HG03103 (cell line): Measurements from ENCODE around the gene CDHR1.
"Not testable (repeated sequence)": the region's sequence is repeated elsewhere in the genome, so short reads cannot be mapped to it uniquely, and the experiment has no call there.

Experiments
- ATAC-seq: cut with Tn5 transposase; IDR thresholded peaks from one replicate; pipeline ENCODE4 v1.9.1; 2021; ENCODE audit warnings: low read depth; ENCODE audit not compliant: unreplicated experiment

CDHR1 gene

GRCh38 chr10:84172467-84173356, 21.6 kb upstream of the CDHR1 start:
- ATAC-seq, result peak; percentile 57

- ATAC-seq, result no peak
Measured at GRCh38 chr10:84173501-84173929, 20.8 kb upstream of the CDHR1 start, which contains the start of gene GPR15LG. TSS of gene GPR15LG (plus strand) at chr10:84173801. CDS start at chr10:84173852, 51 bp downstream.

DNA sequence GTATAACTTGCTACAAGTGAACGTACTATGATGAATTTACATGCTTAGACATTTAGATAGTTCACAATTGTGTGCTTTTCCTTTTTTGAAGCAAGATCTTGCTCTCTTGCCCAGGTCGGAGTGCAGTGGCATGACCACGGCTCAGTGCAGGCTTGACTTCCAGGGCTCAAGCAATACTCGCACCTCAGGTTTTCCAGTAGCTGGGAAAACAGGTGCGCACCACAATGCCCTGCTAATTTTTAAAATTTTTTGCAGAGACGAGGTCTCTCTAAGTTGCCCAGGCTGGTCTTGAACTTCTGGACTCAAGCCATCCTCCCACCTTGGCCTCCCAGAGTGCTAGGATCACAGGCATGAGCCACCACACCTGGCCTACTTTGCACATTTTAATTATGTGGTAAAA, 18.9 kb upstream of the CDHR1 start:
- no peak for ATAC-seq

DNA sequence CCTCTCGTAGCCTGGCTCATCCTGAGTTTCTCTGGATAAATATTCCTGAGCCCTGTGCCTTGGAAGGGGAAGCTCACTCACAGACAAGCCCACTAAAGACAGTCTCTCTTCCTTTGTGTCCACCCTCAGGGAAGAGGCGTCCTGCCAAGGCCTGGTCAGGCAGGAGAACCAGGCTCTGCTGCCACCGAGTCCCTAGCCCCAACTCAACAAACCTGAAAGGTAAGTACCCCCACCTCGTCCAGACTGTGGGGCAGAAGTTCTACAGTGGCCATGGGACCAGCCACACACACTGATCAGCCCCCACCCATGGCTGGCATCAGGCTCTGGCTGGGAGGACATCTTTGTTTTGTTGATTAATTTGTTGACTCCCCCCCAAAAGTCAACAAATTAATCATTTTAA, 18.0 kb upstream of the CDHR1 start:
- no peak for ATAC-seq

DNA sequence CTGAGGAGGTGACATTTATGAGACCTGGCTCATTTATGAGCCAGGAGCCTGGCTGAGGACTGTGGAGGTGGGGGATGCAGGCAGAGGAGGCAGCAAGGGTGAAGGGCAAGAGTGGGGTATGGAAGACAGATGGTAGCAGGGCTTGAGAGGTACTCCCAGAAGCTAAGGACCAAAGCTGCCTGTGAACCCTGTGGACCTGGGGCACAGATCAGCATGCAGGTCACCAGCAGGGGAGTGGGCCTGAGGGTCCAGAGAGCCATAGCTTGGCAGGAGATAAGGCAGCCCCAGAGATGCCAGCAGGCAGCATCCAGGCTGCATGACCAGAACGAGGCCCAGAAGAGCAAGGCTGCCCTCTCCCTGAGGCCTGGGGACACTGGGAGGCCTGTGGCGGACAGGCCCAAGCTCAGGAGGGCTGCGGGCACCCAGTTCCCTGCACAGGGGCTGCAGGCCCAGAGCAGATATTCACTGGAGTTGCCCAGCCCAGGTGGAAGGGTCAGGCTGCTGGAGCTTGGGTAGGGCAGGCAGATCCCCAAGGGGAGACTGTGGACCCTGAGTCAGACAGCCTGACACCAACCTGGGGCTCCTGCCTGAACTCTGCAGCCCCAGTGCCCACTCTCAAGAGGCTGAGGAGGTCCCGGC, 17.4 kb upstream of the CDHR1 start:
- ATAC-seq, result no peak

DNA sequence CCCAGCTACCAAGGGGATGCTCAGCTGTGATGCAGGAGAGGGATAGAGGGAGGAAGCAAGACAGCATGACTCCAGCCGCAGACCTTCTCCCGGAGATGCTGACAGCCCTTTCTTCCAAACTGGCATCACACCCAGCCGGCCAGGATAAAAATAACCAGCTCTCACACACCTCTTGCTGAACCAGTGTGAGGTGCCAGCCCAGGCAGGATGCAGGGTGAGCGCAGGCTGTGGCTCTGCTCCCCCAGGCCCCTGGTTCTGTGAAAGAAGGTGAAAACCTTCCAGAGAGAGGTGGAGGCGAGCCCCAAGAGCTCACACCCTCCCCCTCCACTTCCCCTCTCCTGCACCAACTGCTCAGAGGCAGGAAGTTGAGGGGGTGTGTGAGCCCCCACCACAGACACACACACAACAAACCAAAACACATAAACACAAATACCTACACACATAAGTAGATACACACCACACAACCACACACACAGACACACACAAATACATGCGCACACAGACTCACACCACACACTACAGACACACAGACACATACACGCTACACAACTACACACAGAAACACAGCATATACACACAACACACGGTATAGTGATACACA, 16.7 kb upstream of the CDHR1 start:
- ATAC-seq, result peak; percentile 59

- no peak for ATAC-seq
Measured at GRCh38 chr10:84178160-84178609, 16.2 kb upstream of the CDHR1 start.

DNA sequence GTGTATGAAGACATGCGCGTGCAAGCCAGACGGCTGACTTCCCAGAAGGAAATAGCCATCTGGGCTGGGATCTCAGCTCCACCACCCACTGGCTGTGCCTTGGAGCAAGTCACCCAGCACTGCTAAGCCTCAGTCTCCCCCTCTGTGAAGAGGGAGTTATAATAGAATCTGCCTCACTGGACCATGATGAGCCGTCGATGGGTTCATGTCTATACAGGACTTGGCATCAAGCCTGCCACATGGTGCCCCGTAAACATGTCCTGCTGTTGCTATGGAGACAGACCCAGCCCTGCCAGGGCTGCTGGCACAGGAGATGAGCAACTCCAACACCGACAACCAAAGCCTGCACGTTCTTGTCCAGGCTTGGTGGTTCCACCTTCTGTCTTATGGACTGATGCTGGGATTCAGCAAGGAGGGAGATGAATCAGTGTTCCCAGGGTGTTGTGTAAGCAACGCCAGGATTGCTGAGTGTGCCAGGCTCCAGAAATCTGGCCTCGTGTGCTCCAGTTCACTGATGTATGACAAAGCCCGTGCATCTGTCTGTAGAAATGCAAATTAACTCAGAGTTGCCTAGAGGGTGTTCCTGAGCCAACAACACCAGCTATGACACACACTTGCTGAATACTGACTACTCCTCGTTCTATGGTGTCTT, 15.2 kb upstream of the CDHR1 start:
- ATAC-seq, result peak; percentile 86

- ATAC-seq, result not testable (repeated sequence)
Measured at GRCh38 chr10:84180386-84180785, 14.0 kb upstream of the CDHR1 start.

DNA sequence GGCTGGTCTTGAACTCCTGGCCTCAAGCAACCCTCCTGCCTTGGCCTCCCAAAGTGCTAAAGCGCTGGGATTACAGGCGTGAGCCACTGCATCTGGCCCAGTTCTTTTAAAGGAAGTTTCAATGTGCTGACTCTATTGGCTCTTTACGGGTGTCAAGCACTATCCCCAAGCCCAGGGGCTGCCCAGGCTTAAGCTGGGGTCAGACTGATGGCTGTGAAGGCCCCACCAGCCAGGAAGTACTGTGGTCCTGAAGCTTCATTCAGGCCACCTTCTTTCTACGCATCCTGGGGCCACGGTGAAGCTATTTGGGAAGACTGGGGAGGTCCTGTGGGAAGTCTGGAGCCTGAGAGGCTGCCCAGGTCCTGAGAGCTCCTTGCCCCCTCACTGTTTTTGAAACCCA, 12.7 kb upstream of the CDHR1 start:
- no peak for ATAC-seq

DNA sequence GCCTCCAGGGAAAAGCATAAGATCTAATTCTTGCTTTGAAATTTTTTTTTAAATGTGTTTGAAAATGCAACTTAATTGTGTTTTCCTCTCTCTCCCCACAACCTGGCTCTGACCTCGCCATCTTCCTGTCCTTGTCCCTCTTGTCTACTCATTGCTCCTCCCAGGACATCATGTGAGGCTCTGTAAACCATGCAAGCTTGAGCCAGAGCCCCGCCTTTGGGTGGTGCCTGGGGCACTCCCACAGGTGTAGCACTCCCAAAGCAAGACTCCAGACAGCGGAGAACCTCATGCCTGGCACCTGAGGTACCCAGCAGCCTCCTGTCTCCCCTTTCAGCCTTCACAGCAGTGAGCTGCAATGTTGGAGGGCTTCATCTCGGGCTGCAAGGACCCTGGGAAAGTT, 9.8 kb upstream of the CDHR1 start:
- ATAC-seq, result no peak

DNA sequence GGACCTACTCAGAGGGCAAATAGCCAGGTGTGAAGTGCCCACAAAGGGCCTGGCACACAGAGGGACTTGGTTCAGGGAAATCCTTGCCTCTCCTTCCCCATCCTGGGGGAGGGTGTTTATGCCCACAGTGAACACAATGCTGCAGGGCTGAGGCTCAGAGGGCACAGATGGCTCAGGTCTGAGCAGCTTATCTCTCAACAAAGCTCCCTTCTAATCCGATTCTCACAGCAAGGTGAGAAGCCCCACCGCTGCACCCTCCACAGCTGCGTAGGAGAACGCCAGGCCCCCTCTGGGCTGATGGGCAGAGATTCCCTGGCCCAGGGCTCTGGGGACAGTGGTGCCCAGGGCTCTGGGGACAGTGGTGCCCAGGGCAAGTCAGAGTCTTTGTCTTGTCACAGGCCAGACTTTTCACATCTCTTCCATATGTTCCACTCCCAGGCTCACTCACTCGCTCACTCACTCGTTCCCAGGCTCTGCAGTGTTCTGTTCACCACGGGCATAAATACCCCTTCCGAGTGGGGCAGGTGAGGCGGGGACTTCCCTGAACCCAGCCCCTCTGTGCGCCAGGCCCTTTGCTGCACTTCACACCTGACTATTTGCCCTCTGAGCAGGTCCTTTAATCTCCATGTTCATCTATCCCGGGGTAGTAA, 8.7 kb upstream of the CDHR1 start:
- no peak for ATAC-seq

DNA sequence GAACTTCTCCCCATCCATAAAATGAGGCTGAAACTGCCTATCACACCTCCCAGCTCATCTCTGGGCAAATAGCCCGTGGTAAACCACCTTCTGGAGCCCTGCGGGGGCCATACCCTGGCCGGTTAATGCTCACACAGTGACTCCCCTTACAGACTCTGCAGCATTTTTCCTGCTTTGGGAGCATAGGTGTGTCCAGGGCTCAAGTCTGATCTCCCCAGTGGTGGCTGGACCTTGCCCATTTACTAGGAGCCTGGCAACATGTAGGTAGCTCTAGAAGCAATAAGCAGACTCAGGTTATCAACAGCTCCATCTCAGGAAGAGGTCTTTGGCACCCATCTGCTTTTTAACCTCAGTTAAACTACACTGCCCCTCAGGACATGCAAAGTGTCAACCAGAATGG, 5.5 kb upstream of the CDHR1 start:
- no peak for ATAC-seq

GRCh38 chr10:84190621-84191020, 3.7 kb upstream of the CDHR1 start:
- ATAC-seq, result no peak

DNA sequence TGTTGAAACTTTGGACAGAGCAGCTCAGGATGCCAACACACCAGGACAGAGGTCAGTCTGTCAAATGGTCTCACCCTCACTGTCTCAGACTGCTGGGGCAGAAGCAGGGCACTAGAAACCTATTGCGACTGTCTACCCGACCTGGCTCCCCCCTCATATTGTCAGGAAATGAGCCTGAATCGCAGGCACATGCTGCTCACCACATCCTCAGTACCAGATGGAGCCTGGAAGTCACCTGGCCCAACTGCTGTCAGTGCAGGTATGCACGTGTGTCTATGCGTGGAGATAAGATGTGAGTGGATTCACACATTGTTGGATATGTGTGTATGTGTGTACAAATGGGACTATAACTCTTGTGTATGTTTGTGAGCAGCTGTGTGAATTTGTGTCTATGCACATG, 3.2 kb upstream of the CDHR1 start:
- ATAC-seq, result no peak

GRCh38 chr10:84193327-84193726, 1.0 kb upstream of the CDHR1 start:
- ATAC-seq, result no peak

GRCh38 chr10:84193846-84194423, 402 bp upstream of the CDHR1 start:
- no peak for ATAC-seq

DNA sequence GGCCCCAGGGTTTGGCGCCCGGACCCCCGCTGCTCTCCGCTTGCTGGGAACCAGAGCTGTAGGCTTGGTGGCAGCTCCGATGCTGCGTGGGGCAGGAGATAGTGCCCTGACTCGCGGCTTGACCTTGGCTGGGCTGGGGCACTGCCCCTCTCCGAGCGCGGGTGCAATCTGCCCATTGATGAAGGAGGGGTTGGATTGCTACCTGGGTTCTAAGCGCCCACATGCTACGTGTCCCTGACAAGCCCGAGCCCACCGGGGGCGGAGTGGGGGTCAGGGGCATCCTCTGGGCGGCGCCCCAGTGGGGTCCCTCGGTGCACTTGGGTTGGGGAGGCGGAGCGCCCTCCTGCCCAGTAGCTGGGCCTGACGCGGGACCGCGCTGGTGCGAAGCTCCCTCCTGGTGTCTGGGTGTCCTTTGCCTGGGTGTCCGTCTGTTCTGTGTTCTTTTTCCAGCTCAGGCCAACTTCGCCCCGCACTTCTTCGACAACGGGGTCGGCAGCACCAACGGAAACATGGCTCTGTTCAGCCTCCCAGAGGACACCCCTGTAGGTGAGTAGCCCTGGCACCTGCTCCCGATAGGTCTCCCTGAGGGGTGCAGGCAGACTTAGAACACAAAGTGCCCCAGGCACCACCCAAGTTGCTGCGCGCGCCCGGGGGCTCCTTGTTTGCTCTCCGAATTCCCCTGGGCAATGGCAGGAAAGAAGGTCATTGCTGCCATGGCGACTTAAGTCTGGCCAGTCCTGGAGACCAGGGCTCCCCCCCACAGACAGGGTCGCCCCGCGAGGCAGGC, 900 bp downstream of the CDHR1 start:
- ATAC-seq, result no peak

- ATAC-seq, result no peak
Measured at GRCh38 chr10:84196083-84196482, 1.7 kb downstream of the CDHR1 start.
